NCI-H510A treated with DMSO at 0.1 percent for 48 hours (cell line): ENCODE data around the gene PLEKHN1.
"Not testable (repeated sequence)": the region's sequence is repeated elsewhere in the genome, so short reads cannot be mapped to it uniquely, and the experiment has no call there.

Experiments used
- DNase-seq: peaks from one replicate; lab custom pipeline; 2025; lab: John Stamatoyannopoulos, UW

The PLEKHN1 gene

DNA sequence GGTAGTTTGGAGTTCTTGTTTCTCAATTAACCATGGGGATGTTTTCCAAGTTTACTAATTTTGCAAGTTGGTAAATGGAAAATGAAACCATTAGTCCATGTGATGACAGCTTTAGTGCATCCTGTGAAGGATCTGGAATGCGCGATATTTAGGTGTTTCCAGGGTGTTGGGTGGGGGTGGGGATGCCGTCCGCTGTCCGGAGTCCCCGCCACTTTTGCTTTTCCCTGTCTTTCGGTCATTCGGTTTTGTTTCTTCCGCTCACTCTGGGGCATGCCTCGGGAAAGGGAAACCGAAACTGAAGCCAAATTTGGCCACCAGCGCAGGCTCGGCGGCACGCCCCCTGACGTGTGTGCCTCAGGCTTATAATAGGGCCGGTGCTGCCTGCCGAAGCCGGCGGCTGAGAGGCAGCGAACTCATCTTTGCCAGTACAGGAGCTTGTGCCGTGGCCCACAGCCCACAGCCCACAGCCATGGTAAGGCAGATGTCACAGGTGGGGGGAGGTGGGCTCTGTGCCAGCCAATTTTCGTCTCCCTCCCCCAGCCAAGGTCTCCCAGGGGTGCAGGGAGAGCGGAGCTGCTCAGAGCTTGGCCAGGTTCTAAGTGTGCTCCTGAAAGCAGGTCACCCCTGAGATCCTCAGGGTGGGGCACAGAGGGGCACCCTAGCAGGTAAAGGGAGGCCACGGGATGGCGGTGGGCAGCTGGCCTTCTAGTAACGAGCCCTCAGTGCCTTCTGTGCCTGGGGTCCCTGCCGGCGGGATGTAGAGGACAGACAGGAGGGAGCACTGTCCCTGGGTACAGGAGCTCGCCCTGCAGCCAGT lies 47.0 kb downstream of the PLEKHN1 start, which contains the start of gene ISG15:
Gene ISG15, plus strand, starts transcription at position 393 of the 817 bp plus-strand sequence. Its CDS starts 77 bp downstream, at position 470.
- DNase-seq, result peak; percentile 81

GRCh38 chr1:1013922-1014648 lies 47.8 kb downstream of the PLEKHN1 start:
- peak; percentile 91 for DNase-seq

- DNase-seq, result no peak
Measured at GRCh38 chr1:1014799-1015681, 48.8 kb downstream of the PLEKHN1 start.

GRCh38 chr1:1017397-1018320 lies 51.4 kb downstream of the PLEKHN1 start:
- not testable (repeated sequence) for DNase-seq

DNA sequence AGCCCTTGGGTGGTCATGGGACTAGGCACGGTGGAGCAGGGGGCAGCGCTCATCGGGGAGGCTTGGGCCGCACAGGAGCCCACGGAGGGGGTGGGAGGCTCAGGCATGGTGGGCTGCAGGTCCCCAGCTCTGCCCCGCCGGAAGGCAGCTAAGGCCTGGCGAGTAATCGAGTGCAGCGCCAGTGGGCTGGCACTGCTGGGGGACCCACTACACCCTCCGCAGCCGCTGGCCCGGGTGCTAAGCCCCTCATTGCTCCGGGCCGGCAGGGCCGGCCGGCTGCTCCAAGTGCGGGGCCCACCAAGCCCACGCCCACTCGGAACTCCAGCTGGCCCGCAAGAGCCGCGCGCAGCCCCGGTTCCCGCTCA lies 52.0 kb downstream of the PLEKHN1 start:
- DNase-seq, result not testable (repeated sequence)

GRCh38 chr1:1019122-1019999 lies 53.1 kb downstream of the PLEKHN1 start:
- peak; percentile 79 for DNase-seq

DNA sequence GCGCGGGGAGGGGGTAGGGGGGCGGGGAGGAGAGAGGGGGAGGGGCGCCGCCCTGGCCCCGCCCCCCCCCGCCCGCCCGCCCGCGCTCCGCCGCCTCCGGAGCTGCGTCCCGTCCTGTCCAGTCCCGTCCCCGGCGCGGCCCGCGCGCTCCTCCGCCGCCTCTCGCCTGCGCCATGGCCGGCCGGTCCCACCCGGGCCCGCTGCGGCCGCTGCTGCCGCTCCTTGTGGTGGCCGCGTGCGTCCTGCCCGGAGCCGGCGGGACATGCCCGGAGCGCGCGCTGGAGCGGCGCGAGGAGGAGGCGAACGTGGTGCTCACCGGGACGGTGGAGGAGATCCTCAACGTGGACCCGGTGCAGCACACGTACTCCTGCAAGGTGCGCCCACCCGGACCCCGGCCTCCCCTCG lies 53.7 kb downstream of the PLEKHN1 start, which contains the start of gene AGRN:
Gene AGRN, plus strand, starts transcription at position 121 of the 405 bp plus-strand sequence. Its CDS starts 53 bp downstream, at position 174.
- no peak for DNase-seq

DNA sequence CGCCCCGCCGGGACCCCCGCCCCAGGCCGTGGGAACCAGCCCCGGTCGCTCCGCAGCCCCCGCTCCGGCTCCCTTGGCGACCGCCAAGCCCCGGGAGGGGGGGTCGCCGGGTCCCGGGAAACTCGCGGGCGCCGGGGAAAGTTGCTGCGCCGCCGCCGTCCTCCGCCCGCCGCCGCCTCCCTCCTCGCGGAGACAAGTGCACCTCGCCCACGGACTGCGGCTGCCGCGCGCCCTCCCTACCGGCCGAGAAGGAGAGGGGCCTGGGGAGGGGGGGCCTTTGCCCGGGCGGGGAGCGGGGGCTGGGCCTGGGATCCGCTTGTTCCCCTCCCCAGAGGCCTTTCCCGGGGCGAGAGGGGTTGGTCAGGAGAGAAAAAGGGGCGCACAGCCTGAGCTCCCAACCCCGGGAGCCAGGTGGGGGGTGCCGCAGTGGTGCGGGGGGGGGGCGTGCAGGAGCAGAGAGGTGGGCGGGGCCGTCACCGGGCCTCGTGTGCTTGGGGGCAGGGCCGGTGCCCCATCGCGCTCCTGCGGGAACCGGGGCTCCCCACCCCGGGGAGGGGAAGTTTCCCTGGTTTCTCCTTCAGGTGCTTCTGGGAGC lies 54.2 kb downstream of the PLEKHN1 start:
- DNase-seq, result no peak

DNA sequence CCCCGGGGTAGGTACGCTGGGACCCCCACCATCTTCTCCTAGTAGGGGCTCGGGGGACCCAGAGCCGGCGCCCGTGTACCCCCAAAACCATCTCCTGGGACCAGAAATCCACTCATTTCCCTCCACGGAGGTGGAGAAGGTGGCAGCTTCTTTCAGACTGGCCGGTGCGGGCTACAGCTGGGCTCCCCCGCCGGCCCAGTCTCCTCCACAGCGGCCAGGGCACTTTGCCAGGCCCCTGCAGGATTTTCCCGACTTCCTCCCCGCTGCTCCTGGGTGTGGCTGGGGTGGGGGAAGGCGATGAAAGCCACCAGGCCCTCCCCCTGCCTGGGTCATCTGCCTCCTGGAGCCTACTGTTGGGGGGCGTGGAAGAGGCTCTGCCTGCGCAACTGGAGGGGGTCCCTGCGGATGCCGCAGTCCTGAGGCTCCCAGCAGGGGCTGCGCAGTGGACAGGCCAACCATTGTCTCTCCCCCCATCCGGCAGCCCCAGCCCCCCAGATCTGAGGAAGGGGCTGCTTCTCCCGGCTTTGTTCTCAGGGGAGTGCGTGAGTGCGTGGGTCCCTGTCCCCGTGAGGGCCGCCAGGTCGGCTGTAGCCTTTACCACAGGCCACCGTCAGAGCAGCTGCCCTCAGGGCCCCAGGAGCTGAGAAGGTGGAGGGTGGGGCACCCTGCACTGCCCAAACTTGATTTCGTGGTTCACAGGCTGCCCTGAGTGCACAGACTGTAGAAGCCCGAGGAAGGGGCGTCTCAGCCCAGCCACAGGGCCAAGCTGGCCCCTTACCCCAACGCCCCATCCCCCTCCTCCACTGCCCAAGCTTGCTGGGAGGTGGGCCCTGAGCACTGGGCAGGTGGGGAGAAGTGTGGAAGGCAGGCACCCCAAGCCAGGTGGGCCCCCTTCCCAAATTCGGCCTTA lies 55.0 kb downstream of the PLEKHN1 start:
- DNase-seq, result no peak

GRCh38 chr1:1021920-1022259 lies 55.6 kb downstream of the PLEKHN1 start:
- DNase-seq, result no peak

- no peak for DNase-seq
Measured at GRCh38 chr1:1022302-1023009, 56.2 kb downstream of the PLEKHN1 start.

- no peak for DNase-seq
Measured at GRCh38 chr1:1023700-1024099, 57.4 kb downstream of the PLEKHN1 start.

DNA sequence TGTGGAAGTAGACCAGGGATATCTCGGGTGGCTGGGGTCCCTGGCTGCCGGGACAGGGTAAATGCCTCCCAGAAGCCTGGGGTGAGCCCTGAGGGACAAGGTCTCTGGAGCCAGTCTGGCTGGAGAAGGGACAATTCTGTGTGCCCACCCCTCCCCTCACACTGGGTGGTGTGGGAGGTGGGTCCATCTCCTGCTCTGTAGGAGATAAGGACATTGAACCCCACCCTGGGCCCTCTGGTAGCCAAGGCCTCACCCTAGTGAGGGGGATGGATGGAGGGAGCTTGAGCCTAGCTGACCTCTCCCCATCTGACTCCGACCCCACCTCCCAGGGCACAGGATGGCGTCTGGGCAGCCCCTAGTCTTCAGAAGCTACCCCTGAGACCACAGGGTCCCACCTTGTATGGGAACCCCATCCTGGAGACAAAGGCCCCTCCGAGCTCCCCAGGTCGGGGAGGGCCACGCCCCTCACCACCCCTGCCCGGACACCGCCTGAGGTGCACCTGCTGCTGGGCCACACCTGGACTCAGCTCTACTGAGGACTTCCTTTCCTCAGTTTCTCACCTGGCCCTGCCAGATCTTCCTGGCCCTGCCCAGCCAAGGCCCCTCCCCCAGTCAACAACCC lies 58.0 kb downstream of the PLEKHN1 start:
- DNase-seq, result no peak

- DNase-seq, result no peak
Measured at GRCh38 chr1:1024771-1025699, 58.8 kb downstream of the PLEKHN1 start.
